ENCODE results near the gene ARFGAP1.

- TF ChIP-seq, protein P1, sequence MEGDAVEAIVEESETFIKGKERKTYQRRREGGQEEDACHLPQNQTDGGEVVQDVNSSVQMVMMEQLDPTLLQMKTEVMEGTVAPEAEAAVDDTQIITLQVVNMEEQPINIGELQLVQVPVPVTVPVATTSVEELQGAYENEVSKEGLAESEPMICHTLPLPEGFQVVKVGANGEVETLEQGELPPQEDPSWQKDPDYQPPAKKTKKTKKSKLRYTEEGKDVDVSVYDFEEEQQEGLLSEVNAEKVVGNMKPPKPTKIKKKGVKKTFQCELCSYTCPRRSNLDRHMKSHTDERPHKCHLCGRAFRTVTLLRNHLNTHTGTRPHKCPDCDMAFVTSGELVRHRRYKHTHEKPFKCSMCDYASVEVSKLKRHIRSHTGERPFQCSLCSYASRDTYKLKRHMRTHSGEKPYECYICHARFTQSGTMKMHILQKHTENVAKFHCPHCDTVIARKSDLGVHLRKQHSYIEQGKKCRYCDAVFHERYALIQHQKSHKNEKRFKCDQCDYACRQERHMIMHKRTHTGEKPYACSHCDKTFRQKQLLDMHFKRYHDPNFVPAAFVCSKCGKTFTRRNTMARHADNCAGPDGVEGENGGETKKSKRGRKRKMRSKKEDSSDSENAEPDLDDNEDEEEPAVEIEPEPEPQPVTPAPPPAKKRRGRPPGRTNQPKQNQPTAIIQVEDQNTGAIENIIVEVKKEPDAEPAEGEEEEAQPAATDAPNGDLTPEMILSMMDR (IDR thresholded peaks at IDR 0.05) = no peak
- no peak for TF ChIP-seq POLR2A (IDR thresholded peaks at IDR 0.05)
These were observed 56.2 kb downstream of the ARFGAP1 start for GRCh38 chr20:63328718-63329275.

All from uterus (tissue), 2 donors.